WERI-Rb-1 (cell line): ENCODE results near the gene LHFPL6.

Experiments used
- DNase-seq: peaks from one replicate; pipeline ENCODE4 v3.0.0-alpha.2; 2020
- H3K27ac ChIP-seq: fragments of 250-450 bp; sonication (Bioruptor Pico); 2 replicates; pipeline ENCODE4 v1.5.1; 2020; ENCODE audit warnings: mild to moderate bottlenecking, moderate library complexity
- H3K27me3 ChIP-seq: fragments of 250-450 bp; sonication (Bioruptor Pico); 2 replicates; pipeline ENCODE4 v1.5.1; 2021; ENCODE audit warnings: mild to moderate bottlenecking, low read depth, moderate library complexity; ENCODE audit not compliant: insufficient read depth, severe bottlenecking
- H3K36me3 ChIP-seq: fragments of 250-450 bp; sonication (Bioruptor Pico); 2 replicates; pipeline ENCODE4 v1.5.1; 2020; ENCODE audit warnings: mild to moderate bottlenecking, moderate library complexity
- H3K4me3 ChIP-seq: 2 replicates; pipeline ENCODE4 v1.5.1; 2011; ENCODE audit warnings: low read depth, mild to moderate bottlenecking, control low read depth, low read length
- H3K9me3 ChIP-seq: fragments of 250-450 bp; sonication (Bioruptor Pico); 2 replicates; pipeline ENCODE4 v1.5.1; 2021; ENCODE audit warnings: mild to moderate bottlenecking, moderate library complexity; ENCODE audit not compliant: severe bottlenecking
- TF ChIP-seq, protein P1 (sequence below): IDR thresholded peaks from 2 replicates; pipeline ENCODE4 v1.5.1; 2011; ENCODE audit warnings: low read depth, mild to moderate bottlenecking, control low read depth, inconsistent platforms, low read length

The LHFPL6 gene

DNA sequence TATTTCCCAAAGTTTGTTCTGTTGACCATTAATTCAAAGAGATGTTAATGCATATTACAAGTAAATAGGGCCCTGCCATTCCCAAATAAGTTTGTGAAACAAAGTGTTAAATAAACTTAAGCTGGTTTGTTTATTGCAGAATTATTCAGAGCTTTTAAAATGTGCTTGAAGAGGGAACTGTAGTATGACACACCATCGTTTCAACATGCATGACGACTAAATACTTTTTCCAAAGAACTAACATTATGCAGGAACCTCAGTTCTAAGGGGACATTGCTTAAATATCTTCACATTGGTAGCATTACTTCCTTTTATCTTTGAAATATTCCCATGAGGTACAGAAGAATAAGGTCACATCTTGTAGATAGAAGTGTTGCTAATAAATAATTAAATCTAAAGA lies 14.6 kb downstream of the LHFPL6 start:
- TF ChIP-seq, protein P1, sequence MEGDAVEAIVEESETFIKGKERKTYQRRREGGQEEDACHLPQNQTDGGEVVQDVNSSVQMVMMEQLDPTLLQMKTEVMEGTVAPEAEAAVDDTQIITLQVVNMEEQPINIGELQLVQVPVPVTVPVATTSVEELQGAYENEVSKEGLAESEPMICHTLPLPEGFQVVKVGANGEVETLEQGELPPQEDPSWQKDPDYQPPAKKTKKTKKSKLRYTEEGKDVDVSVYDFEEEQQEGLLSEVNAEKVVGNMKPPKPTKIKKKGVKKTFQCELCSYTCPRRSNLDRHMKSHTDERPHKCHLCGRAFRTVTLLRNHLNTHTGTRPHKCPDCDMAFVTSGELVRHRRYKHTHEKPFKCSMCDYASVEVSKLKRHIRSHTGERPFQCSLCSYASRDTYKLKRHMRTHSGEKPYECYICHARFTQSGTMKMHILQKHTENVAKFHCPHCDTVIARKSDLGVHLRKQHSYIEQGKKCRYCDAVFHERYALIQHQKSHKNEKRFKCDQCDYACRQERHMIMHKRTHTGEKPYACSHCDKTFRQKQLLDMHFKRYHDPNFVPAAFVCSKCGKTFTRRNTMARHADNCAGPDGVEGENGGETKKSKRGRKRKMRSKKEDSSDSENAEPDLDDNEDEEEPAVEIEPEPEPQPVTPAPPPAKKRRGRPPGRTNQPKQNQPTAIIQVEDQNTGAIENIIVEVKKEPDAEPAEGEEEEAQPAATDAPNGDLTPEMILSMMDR = no peak
- no peak for DNase-seq
- H3K4me3 ChIP-seq = no peak overlapping the region
- H3K9me3 ChIP-seq = no peaks in the 10 kb centered on the region
- H3K27ac ChIP-seq = no peak overlapping the region
- no peaks in the 10 kb centered on the region for H3K27me3 ChIP-seq
- H3K36me3 ChIP-seq = no peaks in the 10 kb centered on the region

DNA sequence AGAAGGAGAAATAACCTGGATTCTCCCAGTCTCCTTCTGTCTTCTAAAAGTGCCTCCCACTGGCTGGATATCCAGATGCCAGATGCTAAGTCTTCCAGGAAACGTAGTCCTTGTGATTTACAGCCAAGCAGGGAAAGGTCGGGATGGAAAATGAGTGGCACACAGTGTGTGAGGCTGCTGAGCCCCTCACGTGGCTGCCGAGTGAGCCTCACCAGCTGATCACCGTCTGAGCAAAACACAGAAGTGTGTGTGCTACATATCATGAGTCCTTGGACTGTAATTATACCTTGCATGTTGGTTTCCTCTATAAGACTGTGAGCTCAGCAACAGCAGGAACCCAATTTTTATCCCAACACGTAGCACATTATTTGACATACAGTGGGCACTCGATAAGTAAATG lies 15.1 kb downstream of the LHFPL6 start:
- DNase-seq = no peak
- H3K9me3 ChIP-seq = no peaks in the 10 kb centered on the region
- TF ChIP-seq, protein P1 = no peak
- no peaks in the 10 kb centered on the region for H3K27me3 ChIP-seq
- H3K27ac ChIP-seq = no peak overlapping the region
- no peaks in the 10 kb centered on the region for H3K36me3 ChIP-seq
- no peak overlapping the region for H3K4me3 ChIP-seq

DNA sequence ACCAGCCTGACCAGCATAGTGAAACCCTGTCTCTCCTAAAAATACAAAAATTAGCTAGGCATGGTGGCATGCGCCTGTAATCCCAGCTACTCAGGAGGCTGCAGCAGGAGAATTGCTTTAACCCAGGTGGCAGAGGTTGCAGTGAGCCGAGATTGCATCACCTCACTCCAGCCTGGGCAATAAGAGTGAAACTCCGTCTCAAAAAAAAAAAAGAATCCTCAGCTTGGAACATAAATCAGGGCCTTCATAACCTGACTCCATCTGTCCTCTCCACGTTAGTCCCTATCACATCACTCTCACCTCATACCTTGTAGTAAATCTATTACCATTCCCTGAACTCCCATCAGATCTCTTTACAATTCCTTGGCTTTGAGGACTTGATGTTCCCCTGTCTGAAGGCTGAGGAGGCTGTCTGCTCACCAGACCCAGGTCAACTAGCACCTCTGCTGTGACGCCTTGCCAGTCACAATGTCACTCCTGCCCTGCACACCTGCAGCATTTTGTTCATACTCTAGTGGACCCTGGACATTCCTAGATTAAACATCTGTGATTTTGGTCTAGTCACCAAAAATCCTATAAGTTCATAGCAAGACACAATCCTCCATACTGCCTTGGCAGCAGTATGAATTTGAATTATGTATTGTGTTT lies 15.9 kb downstream of the LHFPL6 start:
- no peaks in the 10 kb centered on the region for H3K9me3 ChIP-seq
- H3K36me3 ChIP-seq = no peaks in the 10 kb centered on the region
- H3K27ac ChIP-seq = no peak overlapping the region
- TF ChIP-seq, protein P1 = no peak
- no peaks in the 10 kb centered on the region for H3K27me3 ChIP-seq
- no peak for DNase-seq
- H3K4me3 ChIP-seq = no peak overlapping the region

DNA sequence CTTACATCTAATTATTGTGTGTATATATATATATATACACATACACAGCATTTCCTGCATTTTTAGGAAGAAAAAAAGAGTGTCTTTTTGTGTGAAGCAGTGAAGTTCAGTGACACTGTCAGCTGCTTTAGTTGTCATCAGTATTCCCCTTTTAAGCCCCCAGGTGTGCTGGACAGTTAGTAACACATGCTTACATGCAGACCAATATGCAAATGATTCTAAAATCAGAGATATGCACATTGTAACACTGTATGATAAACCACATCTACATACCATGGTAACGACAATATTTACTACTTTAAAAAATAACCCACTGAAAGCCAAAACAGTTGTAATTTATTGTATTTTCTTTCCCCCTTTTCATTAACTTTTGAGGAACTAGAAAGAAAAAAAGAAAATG lies 16.8 kb downstream of the LHFPL6 start:
- Histone ChIP-seq H3K27me3 (no peaks in the 10 kb centered on the region), H3K36me3 (no peaks in the 10 kb centered on the region), H3K9me3 (no peaks in the 10 kb centered on the region), H3K4me3 (no peak overlapping the region), H3K27ac (no peak overlapping the region)
- no peak for DNase-seq
- TF ChIP-seq, protein P1 = no peak

DNA sequence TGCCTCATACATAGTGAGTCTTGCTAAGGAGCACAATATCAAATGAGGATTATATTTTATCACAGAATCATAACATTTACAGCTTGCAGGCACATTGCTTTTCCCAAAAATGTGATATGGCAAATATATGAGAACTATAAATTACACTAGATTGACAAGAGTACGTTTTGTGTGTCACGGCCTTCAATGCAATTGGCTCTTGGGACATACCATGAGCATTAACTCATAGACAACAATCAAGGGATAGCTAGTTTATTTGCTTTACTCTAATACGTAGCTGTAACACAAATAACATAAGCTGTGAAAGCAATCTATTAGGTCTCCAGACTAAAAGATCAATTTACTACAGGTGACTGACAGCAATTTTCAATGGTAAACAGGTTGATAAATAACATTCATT lies 17.8 kb downstream of the LHFPL6 start:
- DNase-seq = no peak
- Histone ChIP-seq H3K36me3 (no peaks in the 10 kb centered on the region), H3K27ac (no peak overlapping the region), H3K27me3 (no peaks in the 10 kb centered on the region), H3K4me3 (no peak overlapping the region), H3K9me3 (no peaks in the 10 kb centered on the region)
- TF ChIP-seq, protein P1 = no peak

DNA sequence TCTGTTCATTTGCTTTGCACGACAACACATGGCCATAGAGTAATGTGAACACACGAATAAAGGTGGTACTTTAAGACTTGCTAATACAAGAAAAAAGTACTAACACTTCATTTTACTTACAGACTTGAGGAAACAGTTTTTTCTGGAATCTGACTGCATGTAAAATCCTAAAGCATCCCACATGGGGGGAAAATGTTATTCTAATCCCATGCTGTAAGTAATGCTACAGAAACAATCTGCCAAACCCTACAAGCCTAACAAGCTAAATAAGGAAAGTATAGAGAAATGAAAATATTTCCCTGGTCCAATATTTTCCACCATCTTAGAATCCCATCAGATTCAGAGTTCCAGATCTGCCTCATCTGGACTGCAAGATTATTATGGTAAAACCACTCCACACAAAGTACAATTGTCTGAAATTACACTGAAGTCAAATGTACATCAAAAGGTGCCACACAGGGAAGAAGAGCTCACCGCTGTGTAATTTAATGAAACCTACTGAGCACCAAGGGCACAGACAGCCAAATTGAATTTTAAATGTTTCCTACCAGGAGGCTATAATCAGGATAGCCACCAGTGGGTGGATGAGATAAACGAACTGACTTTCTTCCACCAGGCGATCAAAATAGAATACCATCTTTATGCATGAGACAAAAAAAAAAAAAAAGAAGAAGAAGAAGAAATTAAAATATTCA lies 22.0 kb downstream of the LHFPL6 start:
- DNase-seq = no peak
- Histone ChIP-seq H3K4me3 (no peak overlapping the region), H3K27ac (no peak overlapping the region), H3K36me3 (no peaks in the 10 kb centered on the region), H3K9me3 (no peaks in the 10 kb centered on the region), H3K27me3 (no peaks in the 10 kb centered on the region)
- TF ChIP-seq, protein P1 = no peak
